Mucosa of descending colon (tissue), 3 donors: ENCODE results near the gene WDFY4. TPM values are rescaled to one million over a fixed set of nuclear protein-coding genes. Genes with fewer than 3 reads are reported as not detected.

Source experiments
- ATAC-seq: fragments of 200-7000 bp; cut with Tn5 transposase; one replicate; pipeline ENCODE4 v1.9.1; 2020; ENCODE audit warnings: mild to moderate bottlenecking, moderate library complexity
- DNase-seq, 3 donors: peaks; one replicate each; pipeline ENCODE4 v3.0.0-alpha.2; 2020
- H3K36me3 ChIP-seq: fragments of 200-600 bp; one replicate; pipeline ENCODE4 v1.8.0; 2021; ENCODE audit warnings: low read depth, mild to moderate bottlenecking
- H3K4me1 ChIP-seq: fragments of 200-600 bp; one replicate; pipeline ENCODE4 v1.8.0; 2021; ENCODE audit warnings: low read depth, mild to moderate bottlenecking
- H3K4me3 ChIP-seq: fragments of 200-600 bp; one replicate; pipeline ENCODE4 v1.8.0; 2021; ENCODE audit warnings: mild to moderate bottlenecking
- H3K9me3 ChIP-seq: fragments of 200-600 bp; one replicate; pipeline ENCODE4 v1.8.0; 2021; ENCODE audit warnings: mild to moderate bottlenecking
- CTCF ChIP-seq: fragments of 200-600 bp; IDR thresholded peaks from one replicate; pipeline ENCODE4 v1.8.0; 2022; ENCODE audit warnings: antibody characterized with exemption, mild to moderate bottlenecking
- intact Hi-C, 2 donors: fragments of 100-400 bp; cut with DNase I in 1 of 2; cut with micrococcal nuclease in 1 of 2; formaldehyde crosslinking; loops; one replicate each; pipeline versions ENCODE4 v1.11.0 to v1.11.1; 2022; cut with DNase I, micrococcal nuclease
- total RNA-seq, 3 donors: library from RNA; stranded (reverse); fragmentation: NEBNext Ultra II Directional in 2 of 3; extraction: Animal tissue kit (Norgen Biotek cat#: 25700) in 2 of 3; gene quantifications; one replicate each; pipeline versions ENCODE4 v1.2.1 to v1.2.4, GENCODE V29; 2021 to 2023
- donor health status: DM: no; HTN: no; CAD: no; lungs with moderate emphysema.
- donor health status: DM: no; HTN: no; CAD: no.
- donor health status: DM: no; HTN: yes; CAD: no.

WDFY4 gene
- total RNA-seq, 3 donors from 2014 or later, result 2.1 to 3.3 (median 2.2) TPM

DNA sequence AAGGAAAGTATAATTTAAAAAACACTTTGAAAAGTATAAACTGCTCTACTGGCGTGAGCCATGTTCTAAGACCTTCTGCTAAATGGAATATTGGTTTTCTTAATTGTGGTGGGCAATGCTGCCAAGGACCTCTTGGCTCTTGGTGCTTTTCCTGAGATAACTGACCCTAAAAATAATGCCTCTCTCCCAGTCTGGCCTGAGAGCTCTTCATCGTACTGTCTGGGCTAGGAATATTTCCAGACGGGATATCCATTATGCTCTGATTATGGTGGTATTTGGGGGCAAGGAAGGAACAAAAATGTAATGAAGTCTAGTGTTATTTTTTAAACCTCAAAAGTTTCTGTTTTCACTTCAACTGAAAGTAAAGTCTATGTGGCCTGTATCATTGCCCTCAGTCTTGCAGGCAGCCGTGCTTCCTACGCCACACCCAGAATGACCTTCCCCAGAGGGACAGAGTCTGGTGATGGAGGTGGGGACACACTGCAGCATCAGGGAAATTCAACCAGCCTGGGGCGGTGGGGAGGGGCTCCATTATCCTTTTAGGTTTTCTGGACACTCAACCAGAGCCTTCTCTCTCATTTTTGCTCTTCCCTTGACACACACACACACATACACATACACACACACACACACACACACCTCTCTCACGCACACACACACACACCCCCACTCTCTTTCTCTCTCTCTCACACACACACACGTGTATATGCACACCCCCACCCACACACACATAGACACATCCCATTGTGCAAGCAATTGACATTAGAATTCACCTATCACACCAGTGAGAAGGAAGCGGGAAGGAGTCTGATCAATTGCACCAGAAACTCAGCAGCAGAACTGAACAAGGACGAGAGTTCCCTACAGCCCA lies 155.4 kb downstream of the WDFY4 start:
- intact Hi-C loops, result no loop called here
- H3K9me3 ChIP-seq, result no peaks in the 10 kb centered on the region
- no peaks in the 10 kb centered on the region for H3K36me3 ChIP-seq
- H3K4me1 ChIP-seq, result no peaks in the 10 kb centered on the region
- DNase-seq, result no peak
- no peak overlapping the region for H3K4me3 ChIP-seq
- no peak for ATAC-seq
- TF ChIP-seq CTCF, result no peak

GRCh38 chr10:48842231-48842630 lies 157.6 kb downstream of the WDFY4 start:
- Histone ChIP-seq H3K36me3 (no peaks in the 10 kb centered on the region), H3K4me1 (no peaks in the 10 kb centered on the region), H3K4me3 (no peak overlapping the region), H3K9me3 (no peaks in the 10 kb centered on the region)
- intact Hi-C loops, result no loop called here
- no peak for ATAC-seq
- TF ChIP-seq CTCF, result no peak
- no peak for DNase-seq

GRCh38 chr10:48843198-48843597 lies 158.5 kb downstream of the WDFY4 start:
- Histone ChIP-seq H3K36me3 (no peaks in the 10 kb centered on the region), H3K9me3 (no peaks in the 10 kb centered on the region), H3K4me3 (no peak overlapping the region), H3K4me1 (no peaks in the 10 kb centered on the region)
- ATAC-seq (no peak), DNase-seq (no peak)
- intact Hi-C loops, result no loop called here
- no peak for TF ChIP-seq CTCF

- H3K4me1 ChIP-seq, result no peaks in the 10 kb centered on the region
- TF ChIP-seq CTCF, result no peak
- H3K4me3 ChIP-seq, result no peak overlapping the region
- H3K36me3 ChIP-seq, result no peaks in the 10 kb centered on the region
- ATAC-seq (no peak), DNase-seq (no peak)
- H3K9me3 ChIP-seq, result no peaks in the 10 kb centered on the region
- intact Hi-C loops, result no loop called here
These were observed 159.9 kb downstream of the WDFY4 start for GRCh38 chr10:48844616-48845015.

- ATAC-seq, result no peak
- TF ChIP-seq CTCF, result no peak
- intact Hi-C loops, result no loop called here
- H3K4me1 ChIP-seq, result no peaks in the 10 kb centered on the region
- no peaks in the 10 kb centered on the region for H3K36me3 ChIP-seq
- no peaks in the 10 kb centered on the region for H3K9me3 ChIP-seq
- no peak overlapping the region for H3K4me3 ChIP-seq
- no peak for DNase-seq
These were observed 160.8 kb downstream of the WDFY4 start for GRCh38 chr10:48845512-48845911.
